COR-L47 (cell line): ENCODE results near the gene CACNG4.
A peak's percentile ranks its signal among the peaks of the same experiment; 100 is the strongest.
"Not testable (repeated sequence)": the region's sequence is repeated elsewhere in the genome, so short reads cannot be mapped to it uniquely, and the experiment has no call there.

ENCODE experiments used
- DNase-seq: peaks from one replicate; lab custom pipeline; 2025; lab: John Stamatoyannopoulos, UW

The CACNG4 gene

GRCh38 chr17:67018471-67019434 is 54.2 kb downstream of the CACNG4 start:
- DNase-seq, result peak; percentile 75

- no peak for DNase-seq
These were observed 55.3 kb downstream of the CACNG4 start for GRCh38 chr17:67019809-67020208.

GRCh38 chr17:67020293-67020766 is 55.8 kb downstream of the CACNG4 start:
- peak; percentile 26 for DNase-seq

- DNase-seq, result no peak
These were observed 56.7 kb downstream of the CACNG4 start for GRCh38 chr17:67021196-67021595.

- DNase-seq, result no peak
These were observed 57.4 kb downstream of the CACNG4 start for GRCh38 chr17:67021743-67022450.

GRCh38 chr17:67022451-67022810 is 57.9 kb downstream of the CACNG4 start:
- no peak for DNase-seq

GRCh38 chr17:67024736-67025135 is 60.2 kb downstream of the CACNG4 start:
- no peak for DNase-seq

GRCh38 chr17:67025216-67025792 is 60.8 kb downstream of the CACNG4 start:
- peak; percentile 46 for DNase-seq

GRCh38 chr17:67026341-67026740 is 61.8 kb downstream of the CACNG4 start:
- no peak for DNase-seq

GRCh38 chr17:67027031-67027628 is 62.6 kb downstream of the CACNG4 start:
- DNase-seq, result no peak

GRCh38 chr17:67030641-67031040 is 66.1 kb downstream of the CACNG4 start:
- no peak for DNase-seq

- DNase-seq, result no peak
These were observed 67.9 kb downstream of the CACNG4 start for GRCh38 chr17:67032382-67032781.

GRCh38 chr17:67032985-67033384 is 68.5 kb downstream of the CACNG4 start:
- no peak for DNase-seq

GRCh38 chr17:67033613-67034012 is 69.1 kb downstream of the CACNG4 start:
- DNase-seq, result no peak

- DNase-seq, result no peak
These were observed 70.9 kb downstream of the CACNG4 start for GRCh38 chr17:67035131-67036083.

GRCh38 chr17:67038861-67039365 is 74.4 kb downstream of the CACNG4 start:
- no peak for DNase-seq

- no peak for DNase-seq
These were observed 76.1 kb downstream of the CACNG4 start for GRCh38 chr17:67040652-67041051.

GRCh38 chr17:67041119-67041518 is 76.6 kb downstream of the CACNG4 start:
- not testable (repeated sequence) for DNase-seq

GRCh38 chr17:67041531-67041930 is 77.0 kb downstream of the CACNG4 start:
- no peak for DNase-seq

GRCh38 chr17:67041941-67042899 is 77.7 kb downstream of the CACNG4 start:
- no peak for DNase-seq
